Activated T-cell treated with anti-CD3 and anti-CD28 coated beads for 1 hour (primary cell): ENCODE measurements around the gene LRCH1.

Experiments
- DNase-seq: peaks from one replicate; pipeline ENCODE4 v3.0.0-alpha.2; 2020; ENCODE audit warnings: low read depth

LRCH1 gene

DNA sequence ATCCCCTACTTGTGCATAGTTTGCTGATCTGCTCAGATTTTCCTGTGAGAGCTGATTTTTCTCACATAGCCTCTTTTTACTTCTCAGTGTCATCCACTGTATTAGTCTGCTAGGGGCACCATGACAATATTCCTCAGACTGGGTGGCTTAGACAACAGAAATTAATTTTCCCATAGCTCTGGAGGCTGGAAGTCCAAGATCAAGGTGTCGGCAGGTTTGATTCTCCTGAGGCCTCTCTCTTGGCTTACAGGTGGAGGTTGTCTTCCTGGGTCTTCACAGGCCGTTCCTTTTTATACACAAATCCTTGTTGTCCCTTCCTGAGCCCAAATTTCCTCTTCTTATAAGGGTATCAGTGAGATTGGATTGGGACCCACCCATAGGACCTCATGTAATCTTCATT lies 9.2 kb downstream of the LRCH1 start:
- no peak for DNase-seq

DNA sequence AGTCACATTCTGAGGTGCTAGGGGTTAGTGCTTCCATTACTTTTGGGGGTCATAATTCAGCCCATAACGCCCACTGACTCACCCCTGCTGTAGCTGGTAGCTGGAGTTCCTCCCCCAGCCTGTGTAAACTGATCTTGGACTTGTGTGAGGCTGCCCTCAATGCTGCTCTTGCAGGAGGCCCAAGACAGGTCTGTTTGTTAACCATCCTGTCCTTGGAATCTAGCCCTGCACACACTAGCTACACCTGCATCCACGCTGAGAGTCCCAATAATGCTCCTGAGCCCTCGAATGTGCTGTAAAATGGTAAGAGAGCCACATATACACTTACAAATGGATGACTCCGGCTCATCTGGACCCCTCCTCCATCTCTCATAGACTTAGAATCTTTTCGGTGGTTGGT lies 9.6 kb downstream of the LRCH1 start:
- no peak for DNase-seq

DNA sequence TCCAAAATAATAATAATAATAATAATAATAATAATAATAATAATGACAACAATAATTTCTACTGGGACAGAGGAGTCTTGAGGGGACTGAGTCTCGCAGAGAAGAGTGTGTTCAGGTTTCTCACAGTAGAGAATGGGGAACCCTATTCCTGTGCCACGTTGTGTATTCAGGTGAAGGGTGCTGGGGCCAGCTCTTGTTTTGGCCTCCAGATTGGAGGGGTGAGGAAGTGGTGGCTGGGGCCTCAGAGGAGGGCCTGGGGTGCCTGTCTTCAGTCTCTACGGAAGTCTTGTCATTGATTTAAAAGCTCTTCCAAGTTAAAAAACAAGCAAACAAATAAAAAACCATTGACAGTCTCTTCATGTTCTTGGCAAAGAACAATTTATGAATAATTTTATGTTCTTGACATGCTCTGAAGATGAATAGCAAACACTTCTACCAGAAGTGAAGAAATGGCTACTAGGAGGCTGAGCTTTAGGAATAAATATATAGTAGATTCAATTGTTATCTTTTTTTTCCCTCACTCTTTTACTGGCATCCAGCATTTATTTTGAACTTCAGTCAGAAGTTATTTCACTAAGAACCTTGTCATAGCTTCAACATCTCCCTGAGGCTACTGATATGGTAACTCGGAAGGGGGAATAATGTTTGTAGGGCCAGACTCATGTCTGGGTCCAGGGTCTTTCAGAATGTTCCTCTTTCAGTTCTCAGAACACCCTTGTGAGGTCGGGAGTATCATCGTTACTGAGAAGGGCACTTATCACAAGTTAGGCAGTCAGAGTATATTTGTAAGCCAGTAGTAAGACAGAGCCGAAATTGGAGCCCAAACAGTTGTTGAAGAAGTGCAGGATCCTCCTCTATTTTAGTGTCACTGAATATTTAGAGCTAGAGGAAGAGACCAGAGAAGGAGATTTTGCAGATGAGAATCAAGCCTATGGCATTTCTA lies 13.1 kb downstream of the LRCH1 start:
- no peak for DNase-seq

DNA sequence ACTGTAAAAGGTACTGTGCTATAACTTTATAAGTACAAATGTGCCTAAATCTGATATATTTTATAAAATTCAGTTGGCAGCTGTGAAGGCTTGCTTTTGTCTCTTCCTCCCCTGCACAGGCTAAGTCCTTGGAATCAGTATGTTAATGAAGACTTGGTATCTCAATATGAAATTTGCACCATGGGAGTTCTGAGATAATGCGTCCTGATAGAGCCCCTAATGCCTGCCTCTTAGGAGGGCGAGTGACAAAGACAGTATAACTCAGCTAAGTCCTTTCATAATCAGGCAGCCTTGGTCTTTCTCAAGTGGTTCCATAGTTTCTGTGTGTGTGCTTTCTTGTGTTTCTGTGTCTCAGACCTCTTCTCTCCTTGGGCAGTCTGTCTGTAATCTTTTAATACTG lies 14.7 kb downstream of the LRCH1 start:
- no peak for DNase-seq

DNA sequence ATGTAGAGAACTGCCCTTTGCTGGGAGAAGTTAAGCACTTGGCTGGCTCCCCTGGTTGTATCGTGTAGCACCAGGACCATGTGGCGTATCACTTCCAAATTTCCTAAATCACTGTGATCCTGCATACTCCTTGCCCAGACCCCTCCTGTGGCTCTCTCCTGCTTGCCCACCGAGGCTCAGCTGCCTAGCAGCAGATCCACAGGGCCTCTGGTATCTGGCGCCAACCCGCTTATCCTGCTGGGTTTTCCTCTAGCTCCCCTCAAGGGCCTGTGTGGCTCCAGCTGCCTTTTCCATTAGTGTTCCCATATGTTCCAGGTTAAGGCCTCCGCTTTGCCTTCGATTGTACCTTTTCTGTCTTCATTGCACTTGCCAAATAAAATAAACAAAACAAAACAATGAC lies 16.5 kb downstream of the LRCH1 start:
- DNase-seq: no peak

DNA sequence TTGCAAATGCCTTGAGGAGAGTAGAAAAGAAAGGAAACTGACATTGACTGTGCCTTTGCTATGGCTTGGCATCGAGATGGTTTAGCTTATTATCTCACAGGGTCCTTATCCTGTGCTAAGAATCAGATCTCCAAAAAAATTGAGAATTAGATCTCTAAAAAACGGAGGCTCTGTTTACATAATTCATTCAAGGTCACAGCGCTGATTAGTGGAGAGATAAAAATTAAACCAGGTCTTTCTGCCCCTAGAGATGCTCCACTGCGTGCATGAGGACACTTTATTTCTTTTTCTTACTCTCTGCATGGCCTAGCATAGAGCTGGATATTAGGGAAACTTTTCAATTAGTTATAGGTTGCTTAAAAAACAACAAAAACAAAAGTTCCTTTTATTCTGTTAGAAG lies 17.3 kb downstream of the LRCH1 start:
- DNase-seq: no peak

DNA sequence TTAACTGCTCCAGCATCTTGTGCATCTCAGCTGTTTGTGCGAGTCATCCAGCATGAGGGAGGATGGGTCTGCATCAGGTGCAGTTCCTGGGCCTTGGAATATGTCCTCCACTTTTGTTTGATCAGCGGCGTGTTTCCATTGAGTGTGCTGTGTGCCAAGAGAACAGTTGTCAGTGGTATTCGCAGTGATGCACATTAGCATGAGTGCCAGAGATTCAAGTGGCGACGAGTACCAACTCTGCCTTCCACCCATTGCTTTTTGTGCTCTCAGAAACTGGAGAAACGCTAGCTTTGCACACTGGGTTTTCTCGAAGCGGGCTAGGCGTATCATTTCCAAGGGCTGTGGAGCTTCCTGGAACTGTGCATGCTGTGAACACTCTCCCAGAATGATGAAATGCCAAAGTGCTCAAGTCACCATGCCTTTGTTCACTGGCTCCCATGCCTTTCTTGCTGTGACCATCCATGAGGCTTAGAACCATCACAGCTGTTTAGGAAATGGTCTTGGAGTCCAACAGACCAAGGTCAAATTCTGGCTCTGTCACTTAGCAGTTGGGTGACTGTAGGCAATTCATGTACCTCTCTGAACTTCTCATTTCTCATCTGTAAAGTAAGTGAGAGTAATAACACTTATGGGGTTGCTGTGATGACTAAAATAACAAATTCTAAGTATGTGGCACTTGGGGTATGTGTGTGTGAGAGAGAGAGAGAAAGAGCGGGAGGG lies 18.4 kb downstream of the LRCH1 start:
- no peak for DNase-seq

DNA sequence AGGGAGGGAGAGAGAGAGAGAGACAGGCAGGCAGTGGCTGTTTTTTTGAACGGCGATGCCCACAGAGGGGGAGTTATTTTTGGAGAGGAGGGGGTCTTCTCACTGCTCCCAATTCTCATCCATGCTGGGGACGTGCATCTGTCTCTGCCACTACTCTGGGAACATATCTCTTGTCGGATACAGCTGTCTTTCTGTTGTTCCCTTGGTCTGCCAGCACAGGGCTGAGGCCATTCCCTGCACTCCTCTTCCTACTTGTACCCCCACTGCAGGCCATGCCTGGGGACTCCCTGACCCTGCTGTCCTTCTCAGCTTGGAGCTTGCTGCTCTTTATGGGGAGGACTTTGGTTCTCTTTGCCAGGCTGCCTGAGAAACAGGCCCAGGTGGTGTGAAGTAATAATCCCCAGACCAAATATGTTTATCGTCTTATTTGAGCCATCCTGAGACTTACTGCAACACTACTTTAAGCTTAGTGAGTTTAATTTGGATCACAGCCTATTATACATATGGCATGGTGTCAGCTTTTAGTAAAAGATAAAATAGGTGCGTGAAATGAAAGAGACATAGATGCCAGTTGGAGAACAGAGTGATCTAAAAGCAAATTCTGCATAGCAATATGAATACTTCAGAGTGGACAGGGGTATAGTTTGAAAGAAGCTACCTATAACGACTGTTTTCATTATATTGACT lies 19.1 kb downstream of the LRCH1 start:
- no peak for DNase-seq

DNA sequence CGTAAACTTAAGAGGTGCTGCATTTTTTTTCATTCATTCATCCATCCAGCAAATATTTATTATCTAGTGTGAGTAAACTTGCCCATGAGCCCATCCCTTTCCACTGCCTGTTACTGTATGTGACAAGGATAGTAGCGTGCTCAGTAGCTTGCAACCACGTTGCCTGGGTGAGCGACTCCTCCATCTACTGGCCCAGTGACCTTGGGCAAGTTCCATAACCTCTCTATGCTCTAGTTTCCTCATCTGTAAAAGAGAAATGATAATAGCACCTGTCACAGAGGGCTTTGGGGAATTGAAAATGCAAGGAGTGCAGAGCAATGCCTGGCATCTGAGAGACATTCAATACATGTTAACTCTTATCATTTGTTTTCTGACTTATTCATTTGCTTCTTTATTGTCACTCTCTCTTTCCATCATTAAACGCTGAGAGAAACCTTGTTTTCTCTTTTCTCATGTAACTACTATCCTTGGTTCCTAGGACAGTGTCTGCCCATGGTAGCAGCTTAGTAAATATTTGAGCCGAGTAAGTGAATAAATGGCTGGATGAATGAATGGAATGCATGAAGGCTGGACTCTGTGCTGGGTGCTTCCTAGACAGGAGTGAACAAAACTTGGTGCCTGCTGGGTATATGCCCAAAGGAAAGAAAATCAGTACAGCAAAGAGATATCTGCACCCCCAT lies 19.9 kb downstream of the LRCH1 start:
- no peak for DNase-seq

DNA sequence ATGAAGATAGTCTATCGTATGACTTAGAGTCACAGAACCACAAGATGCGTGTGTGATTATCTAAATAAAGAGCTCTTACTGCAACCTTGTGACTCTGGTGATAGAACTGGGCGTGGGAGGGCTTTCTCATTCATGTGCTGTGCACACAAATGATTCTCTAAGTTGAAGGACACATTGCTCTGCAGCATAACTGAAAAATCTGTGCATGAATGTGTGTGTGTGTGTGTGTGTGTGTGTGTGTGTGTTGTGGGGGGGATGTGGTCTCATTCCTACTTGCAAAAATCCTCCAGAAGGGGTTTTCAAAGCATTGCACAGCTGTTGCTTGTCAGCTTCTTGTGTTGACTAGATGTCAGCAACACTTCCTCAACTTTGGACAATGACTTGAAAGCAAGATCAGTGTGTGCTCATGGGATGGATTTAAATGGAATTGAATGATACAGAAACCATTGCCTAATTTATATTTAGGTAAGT lies 22.4 kb downstream of the LRCH1 start:
- DNase-seq: no peak

DNA sequence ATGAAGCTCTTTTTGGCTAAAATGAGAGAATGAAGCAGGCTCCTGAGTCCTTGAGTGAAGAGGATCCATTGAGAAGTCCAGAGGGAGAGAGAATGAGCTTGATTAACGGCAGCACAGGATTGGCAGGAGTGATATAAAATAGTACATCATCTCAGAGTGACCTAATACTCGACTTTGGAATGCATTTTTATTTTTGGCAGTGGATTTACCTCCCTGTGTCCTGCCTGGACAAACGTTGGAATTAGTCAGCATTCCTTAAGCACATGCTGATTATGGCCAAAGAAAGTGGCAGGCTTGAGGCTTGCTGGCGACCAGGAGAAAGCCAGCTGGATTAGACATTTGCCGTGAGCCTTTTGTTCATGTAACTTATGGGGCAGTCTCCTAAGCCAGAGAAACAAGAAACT lies 22.9 kb downstream of the LRCH1 start:
- DNase-seq: no peak

DNA sequence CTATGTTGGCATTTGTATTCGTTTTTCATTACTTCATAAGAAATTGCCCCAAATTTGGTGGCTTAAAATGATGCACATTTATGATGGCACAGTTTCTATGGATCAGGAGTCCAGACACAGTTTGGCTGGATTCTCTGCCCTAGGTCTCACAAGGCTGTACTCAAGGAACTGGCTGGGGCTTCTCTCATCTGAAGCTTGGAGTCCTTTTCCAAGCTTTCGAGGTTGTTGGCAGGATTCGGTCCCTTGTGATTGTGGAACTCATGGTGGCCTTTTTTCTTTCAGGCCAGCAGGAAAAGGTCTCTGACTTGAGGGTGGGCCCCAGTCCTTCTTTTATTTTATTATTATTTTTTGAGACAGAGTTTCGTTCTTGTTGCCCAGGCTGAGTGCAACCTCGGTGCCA lies 23.8 kb downstream of the LRCH1 start:
- no peak for DNase-seq

DNA sequence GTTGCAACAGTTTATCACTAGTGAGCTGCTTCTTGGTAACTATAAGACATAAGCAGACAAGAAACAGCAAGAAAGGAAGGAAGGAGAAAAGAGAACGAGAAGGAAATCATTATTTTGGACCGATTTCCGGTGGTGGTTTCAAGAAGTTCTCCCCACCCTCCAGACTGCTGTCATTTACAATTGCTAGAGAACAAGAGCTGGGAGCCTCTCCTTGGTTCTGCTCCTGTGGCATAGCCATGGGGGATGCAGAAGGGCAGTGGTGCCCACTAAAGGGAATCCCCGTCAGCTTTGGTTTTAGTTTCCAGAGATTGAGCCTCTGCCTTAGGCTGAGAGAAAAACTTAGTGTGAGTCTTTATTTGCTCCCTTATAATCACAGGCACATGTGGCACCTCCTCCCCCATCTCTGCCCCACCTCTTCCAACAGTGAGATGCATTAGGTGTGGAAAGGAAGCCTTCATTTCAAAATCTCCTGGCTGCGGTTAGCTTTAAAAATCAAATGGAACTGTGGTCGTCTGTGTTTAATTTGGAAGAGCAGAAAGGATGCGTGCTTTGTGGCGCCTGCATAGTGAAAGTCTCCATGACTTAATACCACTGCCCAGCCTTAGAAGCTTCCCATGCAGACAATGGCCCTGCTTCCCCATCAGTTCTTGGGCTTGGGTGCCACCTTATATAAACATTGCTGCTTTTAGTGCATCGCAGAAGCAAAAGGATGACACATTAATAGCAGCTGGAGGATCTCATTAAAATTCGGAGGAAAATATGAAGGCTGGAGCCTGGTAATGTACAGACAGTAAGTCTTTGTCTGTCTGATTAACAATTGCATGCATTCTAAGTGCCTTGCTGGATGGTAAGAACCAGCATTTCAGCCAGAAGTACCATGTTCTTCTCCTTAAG lies 25.0 kb downstream of the LRCH1 start:
- DNase-seq: no peak

DNA sequence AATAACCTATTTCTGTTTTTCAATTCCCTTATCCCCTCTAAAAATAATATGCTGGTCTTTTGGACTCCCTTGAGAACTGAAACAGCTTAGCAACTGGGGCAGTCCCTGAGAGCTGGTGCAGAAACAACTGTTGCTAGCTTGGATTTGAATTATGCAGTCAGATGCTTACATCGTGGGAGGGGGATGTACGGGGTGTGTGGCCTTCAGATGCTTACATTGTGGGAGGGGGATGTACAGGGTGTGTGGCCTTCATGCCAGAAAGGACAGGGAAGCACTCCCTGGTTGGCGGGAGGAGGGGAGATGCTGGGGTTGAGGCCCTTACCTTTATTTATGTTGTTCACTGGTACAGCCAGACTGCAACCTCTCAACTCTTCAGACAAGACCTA lies 25.6 kb downstream of the LRCH1 start:
- no peak for DNase-seq

DNA sequence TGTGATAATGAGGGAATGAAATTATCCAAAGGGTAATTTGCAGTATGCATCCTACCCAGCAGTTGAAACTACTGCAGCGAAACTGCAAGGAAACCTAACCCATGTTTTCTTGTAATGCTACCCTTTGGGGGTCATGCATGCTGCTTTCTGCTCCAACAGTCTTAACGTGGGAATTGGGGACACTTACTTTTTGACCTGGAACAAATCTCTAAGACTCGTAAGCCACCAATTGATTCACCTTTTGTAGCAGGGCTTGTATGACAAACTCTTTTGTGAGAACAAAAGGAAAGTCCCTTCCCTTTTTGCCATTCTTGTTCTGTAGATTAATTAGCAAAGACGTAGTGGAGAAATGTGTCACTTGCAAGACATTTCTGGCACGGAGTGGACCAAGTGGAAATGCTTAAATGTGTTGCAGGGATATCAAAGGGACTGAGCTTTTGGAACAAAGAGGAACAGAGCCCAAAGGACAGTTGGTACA lies 27.4 kb downstream of the LRCH1 start:
- no peak for DNase-seq

DNA sequence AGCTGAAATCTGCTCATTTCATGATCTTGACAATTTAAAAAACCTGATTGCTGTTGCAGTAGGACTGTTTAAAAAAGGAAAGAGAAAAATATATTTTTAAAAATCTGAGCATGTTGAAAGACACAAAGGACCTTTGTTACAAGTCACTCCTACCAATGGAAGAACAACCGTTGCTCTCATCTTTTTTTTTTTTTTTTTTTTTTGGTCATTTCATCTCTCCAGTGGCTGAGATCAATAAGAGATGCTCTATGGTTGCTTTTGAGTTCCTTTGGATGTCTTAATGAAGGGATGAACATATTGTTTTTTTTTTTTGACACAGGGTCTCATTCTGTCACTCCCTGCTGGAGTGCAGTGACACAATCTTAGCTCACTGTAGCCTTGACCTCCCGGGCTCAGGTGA lies 29.2 kb downstream of the LRCH1 start:
- DNase-seq: no peak

DNA sequence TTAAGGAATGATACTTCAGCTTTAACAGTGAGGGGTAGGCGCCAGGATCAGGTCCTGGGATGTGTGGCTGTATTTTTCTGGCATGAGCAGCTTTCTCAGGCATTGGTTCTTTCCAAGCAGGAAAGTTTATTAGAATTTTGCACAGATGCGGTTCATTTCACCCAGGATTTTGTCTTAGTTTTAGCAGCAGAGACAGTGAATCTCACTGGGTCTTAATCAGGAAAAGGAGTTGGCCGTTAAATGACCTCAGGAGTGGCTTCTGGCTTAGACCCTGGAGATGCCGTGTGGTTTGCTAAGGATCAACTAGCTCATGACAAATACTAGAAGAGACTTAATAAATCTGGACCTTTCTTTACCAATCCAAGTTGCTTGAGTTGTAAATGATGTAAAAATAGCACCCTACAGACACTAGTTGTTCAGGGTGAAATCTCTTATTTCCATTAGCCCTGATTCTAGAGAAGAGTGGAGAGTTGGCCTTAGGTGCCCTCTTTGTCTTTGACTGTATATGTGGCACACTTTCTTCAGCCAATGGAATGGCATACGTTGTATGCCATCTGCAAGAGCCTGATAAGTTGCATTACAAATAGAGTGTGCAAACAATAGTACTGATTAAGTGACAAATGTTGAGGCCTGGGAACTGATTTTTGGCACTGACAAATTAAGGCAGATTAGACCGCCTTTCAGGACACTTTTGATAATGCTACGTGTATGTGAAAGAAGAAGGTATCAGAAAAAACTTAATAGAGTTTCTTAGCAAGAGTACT lies 34.0 kb downstream of the LRCH1 start:
- no peak for DNase-seq

DNA sequence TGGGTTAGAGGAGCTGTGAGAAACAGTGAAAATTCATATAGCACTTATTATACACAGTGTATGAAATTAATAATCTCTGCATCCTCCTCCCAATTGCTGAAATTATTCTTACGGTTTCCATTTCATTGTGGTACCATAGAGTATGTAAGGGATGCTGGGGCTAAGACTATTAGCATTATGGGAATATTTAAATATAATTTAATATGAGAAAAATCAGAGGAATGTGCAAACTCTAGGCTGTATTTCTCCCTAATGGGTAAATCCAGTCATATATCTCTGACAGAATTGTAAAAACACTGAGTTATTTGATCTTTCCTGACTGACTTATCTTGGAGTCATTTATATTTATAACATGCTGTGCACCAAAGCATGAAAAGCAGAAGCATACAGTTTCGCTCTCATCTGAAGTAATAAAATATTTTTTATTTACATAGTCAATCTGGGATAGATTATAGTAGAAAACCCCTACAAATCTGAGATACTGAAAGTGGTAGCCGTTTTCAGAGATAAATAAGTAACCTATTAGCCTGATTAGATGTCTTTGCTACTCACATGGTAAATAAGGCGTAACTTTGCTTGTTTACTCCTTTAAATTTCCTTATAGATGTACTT lies 34.9 kb downstream of the LRCH1 start:
- DNase-seq: no peak

DNA sequence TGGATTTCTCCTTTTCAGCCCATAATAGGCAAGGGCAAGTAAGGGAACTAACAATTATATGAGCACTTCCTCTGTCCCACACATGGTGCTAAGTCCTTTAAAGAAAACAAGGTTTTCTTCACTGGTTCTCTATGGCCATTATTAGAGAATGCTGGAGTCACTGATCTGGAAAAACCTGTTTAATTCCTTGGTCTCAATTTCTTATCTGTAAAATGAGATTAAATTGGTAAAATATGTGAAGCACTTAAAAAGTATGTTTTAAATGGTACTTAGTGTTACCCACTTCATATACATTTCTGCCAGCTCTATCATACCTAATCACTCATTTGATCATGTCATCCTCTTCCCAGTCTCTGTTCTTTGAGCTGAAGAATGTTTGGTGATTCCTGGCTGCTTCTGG lies 39.4 kb downstream of the LRCH1 start:
- no peak for DNase-seq

DNA sequence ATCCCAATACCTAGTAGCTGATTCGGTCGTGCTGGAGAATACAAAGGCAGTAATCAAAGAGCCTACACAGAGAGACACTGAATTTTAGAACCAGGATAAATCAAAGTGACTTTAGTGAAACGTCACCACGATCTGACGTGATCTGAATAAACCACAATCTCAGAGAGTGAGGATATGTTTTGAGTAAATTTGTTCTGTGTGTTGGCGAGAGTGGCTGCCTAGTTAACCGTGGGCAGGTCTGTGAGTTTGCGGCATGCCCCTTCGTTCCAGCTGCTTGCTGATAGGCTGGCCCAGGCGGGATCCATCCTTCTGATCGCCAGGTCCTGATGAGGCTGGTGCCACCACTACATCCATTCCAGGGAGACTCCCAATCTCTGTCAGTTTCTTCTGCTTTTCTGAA lies 40.4 kb downstream of the LRCH1 start:
- no peak for DNase-seq
